OCI-LY1 (cell line): Measurements from ENCODE around the gene SEMA5A.

Experiments
- CTCF ChIP-seq: fragments of 200-600 bp; sonication (generic), shearing (Covaris generic); IDR thresholded peaks from 2 replicates; pipeline ENCODE4 v1.5.1; 2017; ENCODE audit warnings: mild to moderate bottlenecking, antibody characterized with exemption, low read length, moderate library complexity, mixed read lengths
- EZH2 ChIP-seq: fragments of 200-600 bp; sonication (generic), shearing (Covaris generic); IDR thresholded peaks from 2 replicates; pipeline ENCODE4 v1.8.0; 2017; ENCODE audit warnings: borderline replicate concordance, mixed run types, mild to moderate bottlenecking, antibody characterized with exemption, low read length, moderate library complexity, mixed read lengths

GRCh38 chr5:9376363-9377117 lies 169.3 kb downstream of the SEMA5A start:
- TF ChIP-seq CTCF: no peak
- TF ChIP-seq EZH2: no peak
